NCI-H345 (cell line): ENCODE data around the gene GPX1.
"Not testable (repeated sequence)": the region's sequence is repeated elsewhere in the genome, so short reads cannot be mapped to it uniquely, and the experiment has no call there.

Experiments
- DNase-seq: peaks from one replicate; lab custom pipeline; 2025; lab: John Stamatoyannopoulos, UW

The GPX1 gene

DNA sequence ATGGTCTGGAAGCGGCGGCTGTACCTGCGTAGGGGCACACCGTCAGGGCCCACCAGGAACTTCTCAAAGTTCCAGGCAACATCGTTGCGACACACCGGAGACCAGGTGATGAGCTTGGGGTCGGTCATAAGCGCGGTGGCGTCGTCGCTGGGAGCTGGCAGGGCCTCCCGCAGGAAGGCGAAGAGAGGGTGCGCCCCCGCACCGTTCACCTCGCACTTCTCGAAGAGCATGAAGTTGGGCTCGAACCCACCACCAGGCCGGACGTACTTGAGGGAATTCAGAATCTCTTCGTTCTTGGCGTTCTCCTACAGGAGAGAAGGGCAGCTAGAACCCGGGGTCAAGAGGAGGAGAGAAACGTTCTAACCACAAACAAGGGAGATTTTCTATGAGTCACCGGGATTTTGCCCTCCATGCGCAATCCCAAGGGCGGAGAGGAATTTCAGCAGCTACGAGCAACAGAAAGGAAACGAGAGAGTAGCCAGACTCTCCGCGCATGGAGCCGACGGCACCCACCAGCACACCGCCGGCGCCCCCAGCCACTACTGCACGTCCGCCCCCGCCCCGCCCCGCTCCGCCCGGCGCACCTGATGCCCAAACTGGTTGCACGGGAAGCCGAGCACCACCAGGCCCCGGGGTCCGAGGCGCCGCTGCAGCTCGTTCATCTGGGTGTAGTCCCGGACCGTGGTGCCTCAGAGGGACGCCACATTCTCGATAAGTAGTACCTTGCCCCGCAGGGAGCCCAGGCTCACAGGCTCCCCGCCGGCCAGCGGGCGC lies 523 bp downstream of the GPX1 start:
- not testable (repeated sequence) for DNase-seq

DNA sequence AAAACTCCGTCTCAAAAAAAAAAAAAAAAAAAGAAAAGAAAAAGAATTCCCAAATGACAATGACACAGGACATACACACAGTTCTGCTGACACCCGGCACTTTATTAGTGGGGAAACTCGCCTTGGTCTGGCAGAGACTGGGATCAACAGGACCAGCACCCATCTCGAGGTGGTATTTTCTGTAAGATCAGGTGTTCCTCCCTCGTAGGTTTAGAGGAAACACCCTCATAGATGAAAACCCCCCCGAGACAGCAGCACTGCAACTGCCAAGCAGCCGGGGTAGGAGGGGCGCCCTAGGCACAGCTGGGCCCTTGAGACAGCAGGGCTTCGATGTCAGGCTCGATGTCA lies 1.1 kb downstream of the GPX1 start:
- DNase-seq = not testable (repeated sequence)

DNA sequence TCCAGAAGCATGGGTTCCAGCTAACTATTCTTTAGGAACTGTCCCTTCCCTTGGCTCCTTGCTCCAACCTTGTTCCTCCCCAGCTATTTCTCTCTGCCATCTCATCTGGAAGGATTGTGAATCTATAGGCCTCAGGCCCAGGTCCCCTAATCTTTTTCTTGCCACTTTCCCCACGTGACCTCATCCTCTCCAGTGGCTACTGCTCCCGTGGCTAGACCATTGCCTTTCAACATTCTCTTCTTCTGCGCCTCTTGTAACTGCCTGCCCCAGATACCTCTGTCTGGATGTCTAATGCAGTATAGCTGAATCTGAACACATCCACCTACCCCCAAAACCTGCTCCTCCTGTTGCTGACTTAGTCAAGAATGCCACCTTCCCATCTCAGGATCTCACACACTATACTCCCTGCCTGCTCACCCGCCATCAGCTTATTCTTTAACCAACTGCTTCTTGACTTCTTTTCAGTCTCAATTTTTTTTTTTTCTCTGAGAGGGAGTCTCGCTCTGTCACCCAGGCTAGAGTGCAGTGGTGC lies 5.2 kb downstream of the GPX1 start:
- DNase-seq = no peak

DNA sequence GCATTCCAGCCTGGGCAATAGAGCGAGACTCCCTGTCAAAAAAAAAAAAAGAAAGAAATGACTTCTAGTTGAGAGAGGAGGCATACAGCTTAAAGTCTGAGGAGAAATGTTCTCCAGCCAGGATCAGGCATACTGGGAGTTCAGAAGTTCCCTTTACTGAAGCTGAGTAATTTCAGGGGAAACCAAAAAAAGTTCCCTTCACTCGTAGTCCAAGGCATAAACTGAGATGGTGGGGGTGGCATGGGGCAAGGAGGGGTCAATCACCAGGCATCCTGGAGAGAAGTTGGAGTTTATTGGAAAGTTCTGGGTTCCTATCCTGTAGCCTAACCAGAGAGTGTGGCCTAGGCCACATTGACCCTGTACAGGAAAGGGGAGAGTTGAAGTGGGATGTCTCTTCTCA lies 5.9 kb downstream of the GPX1 start:
- no peak for DNase-seq

DNA sequence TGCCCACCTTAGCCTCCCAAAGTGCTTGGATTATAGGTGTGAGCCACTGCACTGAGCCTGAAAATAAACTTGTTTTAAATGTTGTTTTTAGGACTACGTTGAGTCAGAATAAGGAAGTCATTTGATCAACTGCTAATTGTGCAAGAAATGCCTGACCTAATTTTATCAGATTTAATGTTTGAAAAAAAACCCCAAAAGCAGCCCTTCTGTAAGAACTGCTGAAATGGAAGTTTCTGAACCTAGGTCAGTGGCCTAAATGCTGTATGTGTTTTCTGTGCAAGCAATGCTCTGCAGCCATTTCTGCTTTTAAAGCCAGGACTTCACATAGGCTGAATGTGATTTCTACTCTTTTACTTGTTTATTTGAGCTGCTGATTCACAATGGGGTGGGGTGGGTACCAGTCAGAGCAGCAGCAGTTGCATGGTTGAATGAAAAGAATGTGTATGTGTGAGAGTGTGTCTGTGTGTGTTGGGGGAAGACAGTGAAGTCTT lies 6.6 kb downstream of the GPX1 start:
- DNase-seq = no peak

DNA sequence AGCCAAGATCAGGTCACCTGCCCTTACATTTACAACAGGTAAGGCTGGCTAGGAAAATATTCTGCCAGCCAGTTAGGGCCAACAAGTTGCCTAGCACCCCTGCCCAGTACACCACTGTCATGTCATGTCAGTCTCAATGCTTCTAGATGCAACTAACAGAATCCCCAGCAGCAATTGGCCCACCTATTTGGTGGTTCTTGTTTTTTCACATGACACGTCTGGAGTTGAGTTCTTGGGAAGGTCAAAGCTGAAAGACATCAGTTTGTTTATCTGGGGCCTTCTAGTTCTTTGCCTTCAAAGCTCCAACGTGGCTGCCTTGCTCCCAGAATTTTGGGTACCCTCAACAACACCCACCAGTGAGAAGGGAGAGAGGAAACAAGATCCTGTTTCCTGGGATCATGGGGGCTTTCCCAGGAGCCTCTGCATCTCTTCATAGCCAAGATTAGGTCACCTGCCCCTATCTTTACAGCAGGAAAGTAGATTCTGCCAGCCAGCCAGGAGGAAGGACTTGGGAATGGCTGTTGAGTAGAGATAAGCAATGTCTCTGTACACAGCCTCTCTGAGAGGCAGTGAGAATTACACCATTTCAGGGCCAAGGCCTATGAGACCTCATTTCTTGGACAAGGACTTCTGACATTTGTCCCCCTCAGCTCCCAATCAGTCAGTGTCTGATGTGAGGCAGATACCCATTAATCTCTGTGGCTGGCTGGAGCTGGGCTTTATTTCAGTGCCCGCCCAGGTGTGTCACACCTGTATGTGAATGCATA lies 8.6 kb downstream of the GPX1 start:
- DNase-seq = no peak

DNA sequence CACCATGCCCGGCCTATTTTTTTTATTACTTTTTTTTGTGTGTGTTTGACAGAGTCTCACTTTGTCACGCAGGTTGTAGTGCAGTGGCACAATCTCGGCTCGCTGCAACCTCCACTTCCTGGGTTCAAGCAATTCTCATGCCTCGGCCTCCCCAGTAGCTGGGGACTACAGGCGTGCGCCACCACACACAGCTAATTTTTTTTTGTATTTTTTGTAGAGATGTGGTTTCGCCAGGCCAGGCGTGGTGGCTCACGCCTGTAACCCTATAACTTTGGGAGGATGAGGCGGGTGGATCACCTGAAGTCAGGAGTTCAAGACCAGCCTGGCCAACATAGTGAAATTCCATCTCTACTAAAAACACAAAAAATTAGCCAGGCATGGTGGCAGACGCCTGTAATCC lies 9.8 kb downstream of the GPX1 start:
- DNase-seq = not testable (repeated sequence)

DNA sequence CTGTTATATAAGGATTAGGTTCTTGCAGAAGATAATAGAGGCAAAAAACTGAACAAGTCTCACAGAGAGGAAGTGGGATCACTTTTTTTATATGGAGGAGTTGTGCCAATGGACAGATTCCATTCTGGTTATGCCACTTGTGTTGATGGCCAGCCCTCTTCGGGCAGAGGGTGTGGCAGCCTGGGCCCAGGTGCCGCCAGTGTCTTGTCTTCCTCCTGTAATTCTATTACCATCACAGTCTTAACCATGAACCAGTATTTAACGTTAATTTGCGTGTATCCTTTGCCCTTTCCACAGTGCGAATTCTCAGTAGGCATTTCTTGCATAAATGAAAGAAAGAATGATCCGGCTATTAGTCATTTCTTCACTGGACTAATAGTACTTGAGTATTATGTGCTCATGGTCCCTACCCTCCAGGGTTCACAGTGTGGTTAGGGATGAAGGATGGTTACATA lies 11.3 kb downstream of the GPX1 start:
- DNase-seq = no peak

DNA sequence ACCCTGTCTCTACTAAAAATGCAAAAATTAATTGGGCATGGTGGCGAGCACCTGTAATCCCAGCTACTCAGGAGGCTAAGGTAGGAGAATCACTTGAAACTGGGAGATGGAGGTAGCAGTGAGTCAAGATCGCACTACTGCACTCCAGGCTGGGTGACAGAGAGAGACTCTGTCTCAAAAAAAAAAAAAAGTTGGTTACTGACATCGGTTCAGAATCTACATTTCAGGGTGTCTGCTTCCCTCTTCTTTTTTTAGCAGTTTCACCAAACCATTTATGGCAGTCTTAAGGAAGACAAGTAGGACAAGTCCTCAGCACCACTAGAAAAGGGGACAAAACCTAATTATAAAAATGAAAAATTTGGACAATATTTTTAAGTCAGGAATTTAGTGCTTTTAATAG lies 15.0 kb downstream of the GPX1 start:
- no peak for DNase-seq

DNA sequence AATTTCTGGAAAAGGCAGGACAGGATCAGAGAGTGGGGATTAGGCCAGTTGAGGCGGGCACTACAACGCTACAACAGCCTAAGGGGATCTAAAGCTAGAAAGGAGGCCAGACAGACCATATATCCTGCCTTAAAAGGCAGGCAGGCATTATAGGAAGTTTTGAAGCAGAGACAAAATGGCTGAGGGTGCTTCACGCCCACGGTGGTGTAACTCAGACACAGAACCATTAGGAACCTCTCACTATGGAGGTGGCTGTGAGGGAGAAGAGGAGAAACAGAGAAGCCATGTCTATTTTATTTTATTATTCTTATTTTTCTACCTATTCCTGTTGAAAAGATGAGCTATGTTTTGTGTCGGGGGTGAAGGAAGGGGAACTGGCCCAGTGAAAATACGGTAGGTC lies 16.2 kb downstream of the GPX1 start:
- DNase-seq = no peak

DNA sequence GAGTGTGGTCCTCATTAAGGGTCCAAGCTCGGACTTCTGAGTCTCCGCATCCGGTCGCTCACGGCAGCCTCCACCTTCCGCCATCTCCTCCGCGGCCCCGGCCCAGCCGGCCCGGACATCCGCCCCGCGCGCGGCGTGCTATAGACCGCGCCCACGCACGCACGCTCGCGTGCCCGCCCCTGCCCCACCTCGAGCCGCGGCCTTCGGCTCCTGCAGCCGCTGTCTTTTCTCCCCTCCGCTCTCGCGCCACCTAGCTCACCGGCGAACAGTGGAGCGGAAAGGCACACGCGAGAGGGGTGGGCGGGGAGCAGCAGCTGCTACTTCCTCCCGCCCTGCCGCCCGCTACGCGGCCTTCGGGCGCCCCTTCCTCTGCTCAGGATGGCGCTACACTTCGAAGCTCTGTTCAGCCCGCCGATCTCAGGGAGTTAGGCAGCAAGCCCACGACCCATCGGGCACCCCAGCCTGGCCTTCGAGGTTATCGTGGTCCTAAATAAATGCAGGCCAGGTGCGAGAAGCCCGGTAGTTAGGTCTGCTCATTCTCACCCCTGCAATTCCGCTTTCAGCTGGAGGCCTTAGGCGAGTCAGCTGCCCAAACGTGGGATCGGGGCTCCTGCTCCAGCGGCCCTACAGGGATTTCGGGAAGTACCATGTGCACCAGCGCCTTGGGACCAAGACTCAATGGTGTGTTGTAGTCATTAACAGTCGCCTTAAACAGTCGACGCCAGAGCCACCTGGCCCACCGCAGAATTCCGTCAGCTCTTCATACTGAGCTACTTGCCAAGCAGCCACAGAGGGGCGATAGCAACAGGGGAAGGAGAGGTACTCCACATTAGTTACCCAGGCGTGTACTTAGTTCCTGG lies 18.0 kb downstream of the GPX1 start, which contains the start of gene USP4:
Gene USP4 (minus strand): TSS at position 113 of the 860 bp plus-strand sequence. CDS start 29 bp downstream, at position 84.
- peak; percentile 89 for DNase-seq

DNA sequence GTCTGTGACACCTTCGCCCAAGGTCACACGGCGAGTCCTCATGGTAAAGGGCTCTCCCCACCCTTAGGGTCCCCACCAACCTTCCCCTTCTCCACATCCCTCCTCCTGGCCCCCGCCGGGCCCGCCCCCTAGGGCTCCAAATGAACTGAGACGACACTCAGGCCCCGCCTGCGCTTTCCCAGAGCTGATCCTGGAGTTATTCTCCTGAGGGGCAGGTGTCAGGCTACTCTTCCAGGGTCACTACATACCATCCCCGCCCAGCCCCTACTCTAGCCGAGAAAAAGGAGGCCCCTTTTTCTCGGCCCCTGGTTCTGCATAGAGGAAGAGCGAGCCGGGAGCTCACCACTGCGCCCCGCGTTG lies 18.6 kb downstream of the GPX1 start:
- no peak for DNase-seq

DNA sequence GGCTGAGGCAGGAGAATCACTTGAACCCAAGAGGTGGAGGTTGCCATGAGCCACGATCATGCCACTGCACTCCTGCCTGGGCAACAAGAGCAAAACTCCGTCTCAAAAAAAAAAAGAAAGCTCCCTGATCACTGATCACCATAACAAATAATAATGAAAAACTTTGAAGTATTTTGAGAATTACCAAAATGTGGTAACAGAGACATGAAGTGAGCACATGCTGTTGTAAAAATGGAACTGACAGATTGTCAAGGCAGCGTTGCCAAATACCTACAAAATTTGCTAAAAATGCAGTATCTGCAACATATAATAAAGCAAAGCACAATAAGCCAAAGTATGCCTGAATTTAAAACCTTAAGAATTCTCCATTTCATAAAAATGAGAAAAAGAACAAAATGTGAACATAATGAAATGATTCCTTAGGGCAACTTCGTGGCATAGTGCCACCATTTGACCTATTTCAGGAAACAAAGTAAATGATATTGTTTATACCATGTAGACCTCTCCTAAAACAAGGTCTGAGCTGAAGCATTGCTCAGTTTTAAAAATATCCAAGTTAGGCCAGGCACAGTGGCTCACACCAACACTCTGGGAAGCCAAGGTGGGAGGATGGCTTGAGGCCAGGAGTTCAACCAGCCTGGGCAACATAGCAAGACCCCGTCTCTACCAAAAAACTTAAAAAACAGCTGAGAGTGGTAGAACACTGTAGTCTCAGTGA lies 24.1 kb downstream of the GPX1 start:
- no peak for DNase-seq

DNA sequence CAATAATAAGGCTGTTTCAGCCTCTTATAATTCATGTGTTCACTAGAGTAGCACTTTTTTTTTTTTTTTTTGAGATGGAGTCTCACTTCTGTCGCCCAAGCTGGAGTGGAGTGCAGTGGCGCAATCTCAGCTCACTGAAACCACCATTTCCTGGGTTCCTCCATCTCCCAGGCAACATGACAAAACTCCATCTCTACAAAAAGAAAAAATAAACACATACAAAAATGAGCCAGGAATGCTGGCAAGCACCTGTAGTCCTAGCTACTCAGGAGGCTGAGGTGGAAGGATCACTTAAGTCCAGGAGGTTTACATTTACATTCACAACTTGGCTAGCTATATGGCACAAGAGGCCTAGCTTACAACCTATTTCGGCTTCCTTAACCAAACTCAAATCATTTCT lies 25.1 kb downstream of the GPX1 start:
- DNase-seq = no peak

DNA sequence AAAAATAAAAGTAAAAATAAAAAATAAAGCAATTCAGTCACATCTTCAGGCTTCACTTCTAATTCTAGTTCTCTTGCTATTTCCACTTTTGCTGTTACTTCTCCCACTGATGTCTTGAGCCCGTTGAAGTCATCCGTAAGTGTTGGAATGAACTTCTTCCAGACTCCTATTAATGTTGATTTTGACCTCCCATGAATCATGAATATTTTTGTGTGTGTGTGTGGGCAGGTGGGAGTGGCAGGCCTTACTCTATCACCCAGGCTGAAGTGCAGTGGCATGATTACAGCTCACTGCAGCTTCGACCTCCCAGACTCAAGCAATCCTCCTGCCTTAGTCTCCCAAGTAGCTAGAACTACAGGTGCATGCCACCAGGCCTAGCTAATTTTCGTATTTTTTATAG lies 29.0 kb downstream of the GPX1 start:
- DNase-seq = no peak

DNA sequence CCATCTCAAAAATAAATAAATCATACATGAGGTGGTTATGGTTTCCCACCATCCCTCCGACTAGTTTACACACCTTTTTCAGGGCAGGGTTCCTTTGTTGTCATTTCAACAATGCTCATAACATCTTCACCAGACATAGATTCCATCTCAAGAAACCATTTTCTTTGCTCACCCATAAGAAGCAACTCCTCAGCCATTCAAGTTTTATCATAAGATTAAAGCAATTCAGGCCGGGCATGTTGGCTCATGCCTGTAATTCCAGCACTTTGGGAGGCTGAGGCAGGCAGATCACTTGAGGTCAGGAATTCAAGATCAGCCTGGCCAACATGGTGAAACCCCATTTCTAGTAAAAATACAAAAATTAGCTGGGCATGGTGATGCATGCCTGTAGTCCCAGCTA lies 29.8 kb downstream of the GPX1 start:
- not testable (repeated sequence) for DNase-seq

DNA sequence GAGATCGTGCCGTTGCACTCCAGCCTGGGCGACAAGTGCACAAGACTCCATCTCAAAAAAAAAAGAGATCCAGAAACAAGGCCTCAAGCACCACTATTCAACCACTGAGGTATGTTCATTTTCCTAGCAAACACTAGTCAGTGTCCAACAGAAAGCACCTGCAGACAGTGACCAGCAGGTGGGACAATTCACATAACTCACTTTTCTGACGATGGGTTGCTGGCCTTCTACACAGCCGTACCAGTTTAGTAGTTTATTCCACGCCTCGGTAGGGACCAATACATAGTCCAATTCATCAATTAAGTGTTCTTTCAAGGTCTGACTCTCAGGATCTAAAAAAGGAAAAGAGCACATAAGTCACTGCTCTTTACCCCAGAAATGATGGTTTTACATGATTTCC lies 30.7 kb downstream of the GPX1 start:
- no peak for DNase-seq

DNA sequence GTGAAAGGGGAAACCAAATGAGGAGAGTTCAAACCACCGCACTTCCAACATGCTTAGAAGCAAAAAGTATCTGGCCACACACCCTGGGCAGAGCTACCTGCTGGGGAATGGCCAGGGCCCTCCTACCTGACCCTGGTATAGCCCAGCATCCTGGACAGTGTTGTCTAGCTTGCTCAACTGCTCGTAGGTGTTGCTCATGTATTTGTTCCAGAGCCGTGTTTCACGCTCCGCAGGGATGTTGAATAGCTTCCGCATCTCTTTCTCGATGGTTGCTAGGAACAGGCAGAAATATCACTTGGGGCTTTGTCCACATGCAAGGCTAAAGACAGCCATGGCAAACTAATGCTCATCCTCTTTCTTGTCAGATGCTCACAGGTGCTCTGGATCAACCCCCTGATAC lies 33.4 kb downstream of the GPX1 start:
- DNase-seq = no peak

DNA sequence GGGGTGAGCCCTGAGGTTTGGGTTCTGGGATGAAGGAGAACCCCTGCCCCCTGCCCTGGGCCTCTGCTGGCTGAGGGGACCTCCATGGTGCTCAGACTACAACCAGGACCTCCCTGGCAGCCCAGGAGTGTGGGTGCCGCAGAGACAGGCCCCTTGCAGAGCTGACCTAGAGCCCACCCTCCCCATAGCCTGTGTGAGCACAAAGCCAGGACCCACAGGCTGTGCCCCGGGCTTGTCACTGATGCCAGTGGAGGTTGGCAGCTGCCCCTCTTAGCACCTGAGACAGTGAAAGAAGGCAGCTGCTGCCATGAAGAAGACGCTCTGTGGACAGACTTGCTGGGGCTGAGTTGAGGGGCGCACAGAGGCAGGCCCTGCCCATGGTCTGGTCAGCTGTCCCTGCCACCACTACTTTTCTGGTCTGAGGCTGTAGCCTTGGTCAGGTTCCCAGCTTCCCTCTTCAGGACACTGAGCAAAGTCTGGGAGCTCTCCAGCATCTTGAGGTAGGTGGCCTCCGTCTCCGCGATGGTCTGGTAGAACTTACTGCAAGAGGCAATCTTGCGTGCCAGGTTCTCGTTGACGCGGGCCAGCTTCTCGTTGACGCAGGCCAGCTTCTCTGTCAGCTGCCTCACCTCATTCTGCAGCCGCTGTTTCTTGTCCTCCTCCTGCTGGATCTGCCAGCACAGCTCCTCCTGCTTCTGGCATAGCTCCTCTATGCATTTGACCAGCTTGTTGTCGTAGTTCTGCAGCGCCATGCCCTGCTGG lies 41.3 kb downstream of the GPX1 start:
- DNase-seq = no peak

DNA sequence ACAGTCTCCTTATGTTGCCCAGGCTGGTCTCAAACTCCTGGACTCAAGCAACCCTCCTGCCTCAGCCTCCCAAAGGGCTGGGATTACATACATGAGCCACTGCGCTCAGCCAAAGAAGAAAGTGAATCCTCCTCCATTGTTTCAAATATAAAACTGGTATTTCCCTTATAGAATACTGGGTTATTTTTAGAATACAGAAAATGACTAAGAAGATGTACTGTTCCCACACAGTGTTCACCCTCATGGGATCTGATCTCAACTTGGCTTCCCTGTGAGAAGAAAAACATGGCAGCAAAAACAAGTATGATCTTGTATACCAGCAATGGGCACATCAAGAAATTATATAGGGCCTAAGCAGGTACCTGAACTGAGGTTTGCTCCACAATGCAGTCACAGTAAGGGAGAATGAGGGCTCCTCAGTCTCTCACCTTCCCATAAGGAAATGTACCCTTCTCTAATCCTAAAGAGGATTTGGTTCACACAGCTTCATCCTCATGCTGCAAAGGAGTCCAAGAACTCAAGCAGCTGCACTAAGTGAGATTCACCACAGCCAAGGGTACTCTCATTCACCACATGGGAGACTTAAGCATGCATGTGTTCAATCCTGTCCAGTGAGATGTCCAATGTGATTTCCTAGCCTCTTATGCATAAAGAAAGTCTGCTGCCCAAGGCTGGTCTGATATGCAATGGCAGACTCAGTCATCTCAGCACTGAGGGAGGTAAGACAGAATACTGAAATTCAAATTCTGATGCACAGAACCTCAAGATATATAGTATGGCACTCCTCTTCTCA lies 44.1 kb downstream of the GPX1 start:
- DNase-seq = no peak
